ENCODE data around the gene MTCH1. TPM values are rescaled to one million over a fixed set of nuclear protein-coding genes. Genes with fewer than 3 reads are reported as not detected.

The MTCH1 gene
- total RNA-seq, 1 donor from 2014 or later, result 175 TPM

GRCh38 chr6:36925809-36926208, 60.2 kb downstream of the MTCH1 start:
- intact Hi-C loops (cut with DNase I), result no loop called here
- H3K36me3 ChIP-seq, result peaks cover 23 to 37% of the 10 kb centered on the region in 2 donors
- H3K27ac ChIP-seq, result no peak overlapping the region
- H3K9me3 ChIP-seq, result no peaks in the 10 kb centered on the region
- TF ChIP-seq CTCF (IDR thresholded peaks at IDR 0.05), result no peak
- DNase-seq (ENCODE audit: low spot score in 2 of 2), result no peak
- H3K27me3 ChIP-seq, result no peaks in the 10 kb centered on the region
- peaks cover 0 to 4% of the 10 kb centered on the region in 2 donors for H3K4me1 ChIP-seq
- H3K4me3 ChIP-seq, result no peak overlapping the region

GRCh38 chr6:36924778-36925374, 61.1 kb downstream of the MTCH1 start:
- Histone ChIP-seq H3K9me3 (no peaks in the 10 kb centered on the region), H3K27ac (no peak overlapping the region), H3K4me3 (no peak overlapping the region), H3K4me1 (peaks cover 0 to 4% of the 10 kb centered on the region in 2 donors), H3K27me3 (no peaks in the 10 kb centered on the region), H3K36me3 (peaks cover 32 to 43% of the 10 kb centered on the region in 2 donors)
- no peak for DNase-seq (ENCODE audit: low spot score in 2 of 2)
- no peak for TF ChIP-seq CTCF (IDR thresholded peaks at IDR 0.05)
- intact Hi-C loops (cut with DNase I), result no loop called here

GRCh38 chr6:36924131-36924530, 61.9 kb downstream of the MTCH1 start:
- no peaks in the 10 kb centered on the region for H3K27me3 ChIP-seq
- intact Hi-C loops (cut with DNase I), result no loop called here
- no peak overlapping the region for H3K27ac ChIP-seq
- H3K36me3 ChIP-seq, result peaks cover 36 to 45% of the 10 kb centered on the region in 2 donors
- no peak overlapping the region for H3K4me3 ChIP-seq
- no peaks in the 10 kb centered on the region for H3K9me3 ChIP-seq
- no peak for TF ChIP-seq CTCF (IDR thresholded peaks at IDR 0.05)
- DNase-seq (ENCODE audit: low spot score in 2 of 2), result no peak
- H3K4me1 ChIP-seq, result peaks cover 0 to 7% of the 10 kb centered on the region in 2 donors

- Histone ChIP-seq H3K36me3 (peaks cover 38 to 52% of the 10 kb centered on the region in 2 donors), H3K27ac (peak overlapping the region in 1 of 2 donors; percentile 42), H3K27me3 (no peaks in the 10 kb centered on the region), H3K9me3 (no peaks in the 10 kb centered on the region), H3K4me3 (no peak overlapping the region), H3K4me1 (peaks cover 6 to 33% of the 10 kb centered on the region in 2 donors)
- no peak for TF ChIP-seq CTCF (IDR thresholded peaks at IDR 0.05)
- DNase-seq (ENCODE audit: low spot score in 2 of 2), result no peak
- intact Hi-C loops (cut with DNase I), result no loop called here
Observed at GRCh38 chr6:36920546-36920945, 65.5 kb downstream of the MTCH1 start.

GRCh38 chr6:36920049-36920448, 65.9 kb downstream of the MTCH1 start:
- no peaks in the 10 kb centered on the region for H3K27me3 ChIP-seq
- no peak for TF ChIP-seq CTCF (IDR thresholded peaks at IDR 0.05)
- H3K27ac ChIP-seq, result peak overlapping the region in 1 of 2 donors; percentile 42
- H3K4me1 ChIP-seq, result peaks cover 6 to 33% of the 10 kb centered on the region in 2 donors
- no peaks in the 10 kb centered on the region for H3K9me3 ChIP-seq
- peaks cover 39 to 55% of the 10 kb centered on the region in 2 donors for H3K36me3 ChIP-seq
- DNase-seq (ENCODE audit: low spot score in 2 of 2), result no peak
- intact Hi-C loops (cut with DNase I), result no loop called here
- H3K4me3 ChIP-seq, result no peak overlapping the region

Other genes with a start within 250 kb of the MTCH1 start
- 1.3 TPM for gene CPNE5, start 146.8 kb downstream of the MTCH1 start, total RNA-seq
- gene PPIL1, start 111.4 kb downstream of the MTCH1 start, total RNA-seq, result 24.2 TPM
- gene C6orf89, start 100.2 kb downstream of the MTCH1 start, total RNA-seq, result 21.6 TPM
- gene PI16, start 31.5 kb downstream of the MTCH1 start, total RNA-seq, result 33.5 TPM
- gene FGD2, start 19.5 kb upstream of the MTCH1 start, total RNA-seq, result 49.4 TPM
- gene PIM1, start 184.0 kb upstream of the MTCH1 start, total RNA-seq, result 17.7 TPM